DMS53 treated with DMSO at 0.1 percent for 48 hours (cell line): Measurements from ENCODE around the gene FASTK.
"Not testable (repeated sequence)": the region's sequence is repeated elsewhere in the genome, so short reads cannot be mapped to it uniquely, and the experiment has no call there.

Experiments used
- DNase-seq: peaks from one replicate; lab custom pipeline; 2025; ENCODE audit not compliant: unreplicated experiment; lab: John Stamatoyannopoulos, UW

The FASTK gene

GRCh38 chr7:151032936-151033863 lies 47.4 kb downstream of the FASTK start:
- no peak for DNase-seq

- no peak for DNase-seq
Measured at GRCh38 chr7:151031011-151031410, 49.6 kb downstream of the FASTK start.

- DNase-seq = no peak
Measured at GRCh38 chr7:151028948-151029501, 51.6 kb downstream of the FASTK start.

GRCh38 chr7:151028131-151028947 lies 52.3 kb downstream of the FASTK start, which contains the start of gene ABCB8:
TSS of gene ABCB8 (plus strand) at chr7:151028450. CDS start at chr7:151028516, 66 bp downstream.
- peak; percentile 98 for DNase-seq

- DNase-seq = not testable (repeated sequence)
Measured at GRCh38 chr7:151027728-151028130, 52.9 kb downstream of the FASTK start.

- not testable (repeated sequence) for DNase-seq
Measured at GRCh38 chr7:151026771-151027727, 53.6 kb downstream of the FASTK start.
